Activated CD4-positive, alpha-beta T cell treated with anti-CD3 and anti-CD28 coated beads, Interleukin-2, amount 10 ng/mL, durations not matched to agents 24 days and 14 days (primary cell): ENCODE measurements around the gene DCC. TPM values are rescaled to one million over a fixed set of nuclear protein-coding genes. Genes with fewer than 3 reads are reported as not detected.
"Not testable (repeated sequence)": the region's sequence is repeated elsewhere in the genome, so short reads cannot be mapped to it uniquely, and the experiment has no call there.

ENCODE experiments used
- DNase-seq: peaks from one replicate; pipeline ENCODE4 v3.0.0; 2022
- H3K27ac Mint-ChIP-seq: one replicate; pipeline ENCODE4 v1.8.0; 2022; ENCODE audit warnings: mild to moderate bottlenecking, mixed read lengths
- H3K27me3 Mint-ChIP-seq: one replicate; pipeline ENCODE4 v1.8.0; 2022; ENCODE audit warnings: mixed read lengths
- H3K36me3 Mint-ChIP-seq: one replicate; pipeline ENCODE4 v1.8.0; 2022; ENCODE audit warnings: low read depth, mild to moderate bottlenecking, mixed read lengths
- H3K4me1 Mint-ChIP-seq: one replicate; pipeline ENCODE4 v1.8.0; 2021; ENCODE audit warnings: mixed read lengths
- H3K4me3 Mint-ChIP-seq: one replicate; pipeline ENCODE4 v1.8.0; 2022; ENCODE audit warnings: mild to moderate bottlenecking, moderate library complexity, mixed read lengths
- H3K9me3 Mint-ChIP-seq: one replicate; pipeline ENCODE4 v1.8.0; 2021; ENCODE audit warnings: mixed read lengths
- intact Hi-C: fragments of 100-400 bp; cut with micrococcal nuclease; formaldehyde crosslinking; loops from one replicate; pipeline ENCODE4 v1.15.1; 2023
- total RNA-seq: library from RNA; stranded (reverse); gene quantifications from 2 replicates; pipeline ENCODE4 v1.2.3, GENCODE V29; 2022

Gene DCC
- total RNA-seq, 1 donor from 2014 or later, result not detected

- H3K4me3 Mint-ChIP-seq, result no peak overlapping the region
- intact Hi-C loops, result no loop called here
Measured at GRCh38 chr18:53489266-53489665, 1149.3 kb downstream of the DCC start.

GRCh38 chr18:53490019-53490418 lies 1150.0 kb downstream of the DCC start:
- intact Hi-C loops, result no loop called here
- no peaks in the 10 kb centered on the region for H3K36me3 Mint-ChIP-seq

More at GRCh38 chr18:53489266-53489665, 1149.3 kb downstream of the DCC start:
- Mint-ChIP-seq H3K36me3 (no peaks in the 10 kb centered on the region), H3K27ac (no peak overlapping the region), H3K9me3 (no peaks in the 10 kb centered on the region), H3K4me1 (no peaks in the 10 kb centered on the region), H3K27me3 (no peaks in the 10 kb centered on the region)
- no peak for DNase-seq

DNA sequence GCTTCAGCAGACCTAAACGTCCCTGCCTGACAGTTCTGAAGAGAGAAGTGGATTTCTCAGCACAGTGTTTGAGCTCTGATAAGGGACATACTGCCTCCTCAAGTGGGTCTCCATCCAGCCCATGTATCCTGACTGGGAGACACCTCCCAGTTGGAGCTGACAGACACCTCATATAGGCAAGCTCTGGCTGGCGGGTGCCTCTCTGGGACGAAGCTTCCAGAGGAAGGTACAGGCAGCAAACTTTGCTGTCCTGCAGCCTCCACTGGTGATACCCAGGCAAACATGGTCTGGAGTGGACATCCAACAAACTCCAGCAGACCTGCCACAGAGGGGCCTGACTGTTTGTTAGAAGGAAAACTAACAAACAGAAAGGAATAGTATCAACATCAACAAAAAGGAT lies 1156.0 kb downstream of the DCC start:
- DNase-seq, result no peak
- no peaks in the 10 kb centered on the region for H3K9me3 Mint-ChIP-seq
- no peaks in the 10 kb centered on the region for H3K4me1 Mint-ChIP-seq
- H3K36me3 Mint-ChIP-seq, result no peaks in the 10 kb centered on the region
- no peak overlapping the region for H3K4me3 Mint-ChIP-seq
- no peaks in the 10 kb centered on the region for H3K27me3 Mint-ChIP-seq
- intact Hi-C loops, result no loop called here
- no peak overlapping the region for H3K27ac Mint-ChIP-seq

More at GRCh38 chr18:53490019-53490418, 1150.0 kb downstream of the DCC start:
- no peaks in the 10 kb centered on the region for H3K27me3 Mint-ChIP-seq
- H3K9me3 Mint-ChIP-seq, result no peaks in the 10 kb centered on the region
- no peak overlapping the region for H3K27ac Mint-ChIP-seq
- no peak for DNase-seq
- H3K4me1 Mint-ChIP-seq, result no peaks in the 10 kb centered on the region
- no peak overlapping the region for H3K4me3 Mint-ChIP-seq

DNA sequence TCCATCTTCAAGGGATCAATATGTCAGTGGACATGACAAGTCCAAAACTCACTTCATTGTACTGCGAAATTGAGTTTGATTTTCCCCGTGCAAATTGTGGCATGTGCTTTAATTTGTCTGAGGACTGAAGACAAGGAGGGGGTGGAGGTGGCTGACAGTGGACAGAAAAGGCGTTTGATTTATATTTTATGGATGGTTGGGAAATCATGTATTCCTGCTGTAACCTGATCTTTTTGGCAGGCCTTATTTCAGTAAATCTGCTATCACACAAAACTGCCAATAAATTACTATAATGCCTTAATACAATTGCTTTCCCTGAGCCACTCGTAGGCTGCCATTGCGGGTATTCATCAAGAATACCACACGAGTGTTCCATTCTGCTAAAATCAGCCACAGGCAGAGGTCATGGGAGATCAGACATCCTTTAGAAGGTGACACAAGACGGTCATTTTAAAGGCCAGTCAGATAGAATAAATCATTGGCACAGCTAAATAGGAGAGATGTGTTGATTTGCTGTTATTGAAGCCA lies 1164.0 kb downstream of the DCC start:
- H3K4me3 Mint-ChIP-seq, result no peak overlapping the region
- intact Hi-C loops, result no loop called here
- no peak for DNase-seq
- H3K4me1 Mint-ChIP-seq, result no peaks in the 10 kb centered on the region
- H3K36me3 Mint-ChIP-seq, result no peaks in the 10 kb centered on the region
- H3K27ac Mint-ChIP-seq, result no peak overlapping the region
- no peaks in the 10 kb centered on the region for H3K27me3 Mint-ChIP-seq
- no peaks in the 10 kb centered on the region for H3K9me3 Mint-ChIP-seq

DNA sequence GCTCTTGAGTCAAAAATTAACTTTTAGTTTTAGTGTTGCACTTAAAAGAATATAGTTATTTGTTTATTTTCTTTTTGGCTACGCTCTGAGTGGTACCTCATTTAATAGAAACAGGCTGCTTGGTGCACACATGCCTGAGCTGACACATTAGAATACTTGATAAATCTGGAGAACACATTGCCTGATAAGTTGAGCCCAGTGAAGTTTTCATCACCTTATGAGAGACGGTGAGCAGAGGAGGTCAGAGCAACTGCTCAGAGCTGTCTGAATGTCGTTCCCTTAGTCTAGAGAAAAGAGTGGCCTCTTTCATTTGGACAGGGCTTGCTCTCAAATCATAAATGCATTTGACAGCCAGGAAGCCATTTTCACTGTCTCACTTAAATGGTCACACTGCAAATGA lies 1168.5 kb downstream of the DCC start:
- Mint-ChIP-seq H3K36me3 (no peaks in the 10 kb centered on the region), H3K4me3 (no peak overlapping the region), H3K9me3 (no peaks in the 10 kb centered on the region), H3K4me1 (no peaks in the 10 kb centered on the region), H3K27ac (no peak overlapping the region), H3K27me3 (no peaks in the 10 kb centered on the region)
- intact Hi-C loops, result no loop called here
- no peak for DNase-seq

GRCh38 chr18:53509886-53510285 lies 1169.9 kb downstream of the DCC start:
- intact Hi-C loops, result no loop called here
- Mint-ChIP-seq H3K36me3 (no peaks in the 10 kb centered on the region), H3K4me1 (no peaks in the 10 kb centered on the region), H3K4me3 (no peak overlapping the region), H3K27me3 (no peaks in the 10 kb centered on the region), H3K27ac (no peak overlapping the region), H3K9me3 (no peaks in the 10 kb centered on the region)
- no peak for DNase-seq

- H3K27ac Mint-ChIP-seq, DNase-seq, intact Hi-C loops, H3K27me3 Mint-ChIP-seq, H3K36me3 Mint-ChIP-seq, H3K4me1 Mint-ChIP-seq, H3K4me3 Mint-ChIP-seq, H3K9me3 Mint-ChIP-seq: not testable (repeated sequence)
Measured at GRCh38 chr18:53511725-53512124, 1171.7 kb downstream of the DCC start.

- no peak for DNase-seq
- H3K4me3 Mint-ChIP-seq, result no peak overlapping the region
- H3K27ac Mint-ChIP-seq, result no peak overlapping the region
- H3K27me3 Mint-ChIP-seq, result no peaks in the 10 kb centered on the region
- intact Hi-C loops, result no loop called here
- H3K36me3 Mint-ChIP-seq, result no peaks in the 10 kb centered on the region
- H3K4me1 Mint-ChIP-seq, result no peaks in the 10 kb centered on the region
- no peaks in the 10 kb centered on the region for H3K9me3 Mint-ChIP-seq
Measured at GRCh38 chr18:53521068-53521467, 1181.1 kb downstream of the DCC start.

DNA sequence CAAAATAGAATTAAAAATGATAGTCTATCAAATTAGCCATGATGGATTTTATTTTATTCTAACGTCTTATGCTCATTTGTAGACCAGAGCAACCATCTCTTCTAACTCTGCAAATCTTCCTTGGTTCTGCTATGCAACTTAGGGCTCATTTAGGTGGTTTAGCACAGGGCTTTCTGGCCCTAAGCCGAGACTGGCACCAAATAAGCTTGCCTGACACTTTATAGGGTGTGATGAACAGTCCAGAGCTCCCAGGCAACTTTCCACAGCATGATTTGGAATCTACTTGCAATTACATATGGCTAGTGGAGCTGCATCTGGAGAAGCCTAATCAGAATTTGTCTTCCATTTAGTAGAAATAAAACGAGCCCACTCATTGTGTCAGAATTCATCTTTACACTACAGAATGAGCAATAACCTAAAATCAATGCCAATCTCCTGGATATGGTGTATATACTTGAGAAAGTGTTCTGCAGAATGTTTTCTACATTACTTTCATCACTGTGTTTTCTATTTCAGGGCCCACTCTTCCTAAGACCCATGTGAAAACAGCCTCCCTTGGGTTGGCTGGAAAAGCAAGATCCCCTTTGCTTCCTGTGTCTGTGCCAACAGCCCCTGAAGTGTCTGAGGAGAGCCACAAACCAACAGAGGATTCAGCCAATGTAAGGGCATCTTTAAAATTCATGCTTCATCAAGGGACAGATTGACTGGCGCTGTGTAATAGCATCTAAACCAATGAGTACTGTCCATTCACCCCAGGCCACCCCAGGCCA lies 1186.3 kb downstream of the DCC start:
- no peaks in the 10 kb centered on the region for H3K36me3 Mint-ChIP-seq
- no peak for DNase-seq
- no peaks in the 10 kb centered on the region for H3K9me3 Mint-ChIP-seq
- H3K27ac Mint-ChIP-seq, result no peak overlapping the region
- intact Hi-C loops, result no loop called here
- H3K4me3 Mint-ChIP-seq, result no peak overlapping the region
- no peaks in the 10 kb centered on the region for H3K27me3 Mint-ChIP-seq
- H3K4me1 Mint-ChIP-seq, result no peaks in the 10 kb centered on the region

- Mint-ChIP-seq H3K4me1 (no peaks in the 10 kb centered on the region), H3K36me3 (no peaks in the 10 kb centered on the region), H3K4me3 (no peak overlapping the region), H3K27me3 (no peaks in the 10 kb centered on the region), H3K9me3 (no peaks in the 10 kb centered on the region), H3K27ac (no peak overlapping the region)
- intact Hi-C loops, result no loop called here
- no peak for DNase-seq
Measured at GRCh38 chr18:53527365-53527764, 1187.4 kb downstream of the DCC start.

- Mint-ChIP-seq H3K36me3 (no peaks in the 10 kb centered on the region), H3K4me3 (no peak overlapping the region), H3K9me3 (peaks cover 4% of the 10 kb centered on the region), H3K27me3 (no peaks in the 10 kb centered on the region), H3K27ac (no peak overlapping the region), H3K4me1 (no peaks in the 10 kb centered on the region)
- intact Hi-C loops, result no loop called here
- no peak for DNase-seq
Measured at GRCh38 chr18:53531187-53531586, 1191.2 kb downstream of the DCC start.

- Mint-ChIP-seq H3K9me3 (peaks cover 4% of the 10 kb centered on the region), H3K4me1 (no peaks in the 10 kb centered on the region), H3K27me3 (no peaks in the 10 kb centered on the region), H3K36me3 (no peaks in the 10 kb centered on the region), H3K4me3 (no peak overlapping the region), H3K27ac (no peak overlapping the region)
- DNase-seq, result no peak
- intact Hi-C loops, result no loop called here
Measured at GRCh38 chr18:53531896-53532295, 1191.9 kb downstream of the DCC start.

- DNase-seq, result no peak
- intact Hi-C loops, result no loop called here
- no peak overlapping the region for H3K4me3 Mint-ChIP-seq
- no peaks in the 10 kb centered on the region for H3K27me3 Mint-ChIP-seq
- H3K9me3 Mint-ChIP-seq, result peaks cover 4% of the 10 kb centered on the region
- no peak overlapping the region for H3K27ac Mint-ChIP-seq
- H3K36me3 Mint-ChIP-seq, result no peaks in the 10 kb centered on the region
- no peaks in the 10 kb centered on the region for H3K4me1 Mint-ChIP-seq
Measured at GRCh38 chr18:53534203-53534602, 1194.2 kb downstream of the DCC start.

DNA sequence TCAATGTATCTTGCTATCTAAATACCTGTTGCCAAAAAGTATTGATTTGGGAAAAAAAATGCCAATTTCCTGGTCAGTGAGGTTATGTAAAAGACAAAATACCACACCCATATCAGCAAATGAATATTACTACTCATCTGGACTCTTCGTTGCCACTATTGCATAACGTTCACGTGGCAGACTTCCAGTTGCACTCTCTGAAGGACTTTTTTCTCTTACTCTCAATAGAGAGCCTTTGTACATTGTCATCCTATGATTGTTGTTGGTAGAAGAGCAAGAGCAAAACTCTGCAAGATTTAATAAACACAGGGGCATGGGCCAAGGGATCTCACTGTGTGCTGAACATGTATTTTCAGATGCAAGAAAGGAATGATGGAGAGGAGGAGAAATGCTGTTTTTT lies 1194.7 kb downstream of the DCC start:
- Mint-ChIP-seq H3K4me3 (no peak overlapping the region), H3K27me3 (no peaks in the 10 kb centered on the region), H3K4me1 (no peaks in the 10 kb centered on the region), H3K27ac (no peak overlapping the region), H3K36me3 (no peaks in the 10 kb centered on the region), H3K9me3 (peaks cover 4% of the 10 kb centered on the region)
- intact Hi-C loops, result no loop called here
- no peak for DNase-seq

DNA sequence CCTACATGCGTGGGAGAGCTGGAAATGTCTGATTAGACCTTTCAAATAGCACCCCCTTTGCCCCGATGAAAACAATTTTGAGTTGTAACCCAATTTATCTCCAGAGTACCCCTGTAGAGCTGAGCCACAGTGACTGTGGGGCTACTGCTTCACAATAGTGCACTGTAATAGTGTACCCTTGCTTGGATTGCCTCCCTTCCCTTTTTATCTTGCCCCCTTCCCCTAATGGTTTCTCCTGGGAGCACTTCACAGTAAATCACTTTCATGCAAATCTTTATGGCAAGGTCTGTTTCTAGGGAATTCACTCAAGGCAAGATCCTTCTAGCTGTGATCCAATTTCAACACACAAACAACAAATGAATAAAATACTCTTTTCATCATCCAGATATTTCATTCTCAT lies 1196.9 kb downstream of the DCC start:
- intact Hi-C loops, result no loop called here
- no peaks in the 10 kb centered on the region for H3K4me1 Mint-ChIP-seq
- H3K36me3 Mint-ChIP-seq, result no peaks in the 10 kb centered on the region
- peaks cover 4% of the 10 kb centered on the region for H3K9me3 Mint-ChIP-seq
- no peak overlapping the region for H3K4me3 Mint-ChIP-seq
- DNase-seq, result no peak
- H3K27ac Mint-ChIP-seq, result no peak overlapping the region
- no peaks in the 10 kb centered on the region for H3K27me3 Mint-ChIP-seq
